Activated T-cell treated with anti-CD3 and anti-CD28 coated beads, Interleukin-2, amount 50 U/mL, for 24 hours (primary cell): Measurements from ENCODE around the gene VSTM4.

Experiments used
- DNase-seq: peaks from one replicate; pipeline ENCODE4 v3.0.0-alpha.2; 2020
- H3K27ac Mint-ChIP-seq: 2 replicates; pipeline ENCODE4 v1.8.0; 2020; ENCODE audit warnings: mild to moderate bottlenecking, mixed read lengths
- H3K27me3 Mint-ChIP-seq: 2 replicates; pipeline ENCODE4 v1.8.0; 2020; ENCODE audit warnings: mixed read lengths
- H3K36me3 Mint-ChIP-seq: 2 replicates; pipeline ENCODE4 v1.8.0; 2020; ENCODE audit warnings: low read depth, mixed read lengths
- H3K4me1 Mint-ChIP-seq: 2 replicates; pipeline ENCODE4 v1.8.0; 2020; ENCODE audit warnings: low read depth, mixed read lengths
- H3K4me3 Mint-ChIP-seq: 2 replicates; pipeline ENCODE4 v1.8.0; 2020; ENCODE audit warnings: mild to moderate bottlenecking, moderate library complexity, mixed read lengths
- H3K9me3 Mint-ChIP-seq: 2 replicates; pipeline ENCODE4 v1.8.0; 2020; ENCODE audit warnings: mixed read lengths

The VSTM4 gene

DNA sequence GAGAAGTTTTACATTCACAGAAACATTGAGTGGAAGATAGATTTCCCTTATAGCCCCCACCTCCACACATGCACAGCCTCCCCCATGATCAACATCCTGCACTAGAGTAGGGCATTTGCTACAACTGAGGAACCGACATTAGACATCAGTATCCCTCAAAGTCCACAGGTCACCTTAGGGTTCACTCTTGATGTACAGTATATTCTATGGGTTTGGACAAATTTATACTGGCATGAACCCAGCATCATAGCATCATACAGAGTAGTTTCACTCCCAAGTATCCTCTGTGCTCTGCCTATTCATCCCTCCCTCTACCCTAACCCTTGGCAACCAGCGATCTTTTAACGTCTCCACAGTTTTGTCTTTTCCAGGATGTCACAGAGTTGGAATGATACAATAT, 64.4 kb downstream of the VSTM4 start:
- Mint-ChIP-seq H3K9me3 (no peaks in the 10 kb centered on the region), H3K36me3 (no peaks in the 10 kb centered on the region), H3K4me1 (no peaks in the 10 kb centered on the region), H3K27me3 (peaks cover 10% of the 10 kb centered on the region), H3K4me3 (no peak overlapping the region), H3K27ac (no peak overlapping the region)
- DNase-seq, result no peak

GRCh38 chr10:49050366-49050765, 65.0 kb downstream of the VSTM4 start:
- H3K27me3 Mint-ChIP-seq, result peaks cover 10% of the 10 kb centered on the region
- no peaks in the 10 kb centered on the region for H3K4me1 Mint-ChIP-seq
- no peaks in the 10 kb centered on the region for H3K36me3 Mint-ChIP-seq
- no peak overlapping the region for H3K27ac Mint-ChIP-seq
- no peak for DNase-seq
- no peaks in the 10 kb centered on the region for H3K9me3 Mint-ChIP-seq
- no peak overlapping the region for H3K4me3 Mint-ChIP-seq

- Mint-ChIP-seq H3K36me3 (no peaks in the 10 kb centered on the region), H3K4me1 (no peaks in the 10 kb centered on the region), H3K4me3 (no peak overlapping the region), H3K27ac (no peak overlapping the region), H3K27me3 (peaks cover 10% of the 10 kb centered on the region), H3K9me3 (no peaks in the 10 kb centered on the region)
- no peak for DNase-seq
Observed at GRCh38 chr10:49049660-49050059, 65.7 kb downstream of the VSTM4 start.

- H3K27me3 Mint-ChIP-seq, result peaks cover 11% of the 10 kb centered on the region
- no peaks in the 10 kb centered on the region for H3K9me3 Mint-ChIP-seq
- no peak overlapping the region for H3K4me3 Mint-ChIP-seq
- no peaks in the 10 kb centered on the region for H3K36me3 Mint-ChIP-seq
- no peaks in the 10 kb centered on the region for H3K4me1 Mint-ChIP-seq
- DNase-seq, result no peak
- H3K27ac Mint-ChIP-seq, result no peak overlapping the region
Observed at GRCh38 chr10:49047128-49047639, 68.1 kb downstream of the VSTM4 start.

- Mint-ChIP-seq H3K27me3 (peaks cover 11% of the 10 kb centered on the region), H3K27ac (no peak overlapping the region), H3K4me1 (no peaks in the 10 kb centered on the region), H3K9me3 (no peaks in the 10 kb centered on the region), H3K36me3 (no peaks in the 10 kb centered on the region), H3K4me3 (no peak overlapping the region)
- no peak for DNase-seq
Observed at GRCh38 chr10:49044293-49045193, 70.8 kb downstream of the VSTM4 start.

DNA sequence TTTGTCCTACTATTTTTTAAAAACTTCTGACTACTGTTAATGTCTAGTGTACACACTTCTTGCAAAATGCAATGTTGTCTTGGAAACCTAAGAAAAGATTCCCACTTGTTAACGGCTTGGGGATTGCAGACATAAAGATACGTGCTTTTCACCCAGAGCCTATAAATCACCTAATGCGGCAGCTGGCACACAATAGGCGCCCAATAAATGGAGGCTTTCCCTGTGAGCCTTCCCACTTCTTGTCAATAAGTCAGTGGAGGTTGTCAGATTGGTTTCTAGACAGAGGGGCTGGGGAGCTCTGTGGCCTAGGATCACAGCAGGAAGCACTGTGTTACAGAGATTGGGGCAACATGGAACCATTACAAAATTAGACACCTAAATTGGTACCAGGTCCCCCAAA, 74.7 kb downstream of the VSTM4 start:
- Mint-ChIP-seq H3K36me3 (no peaks in the 10 kb centered on the region), H3K9me3 (no peaks in the 10 kb centered on the region), H3K27me3 (peaks cover 5% of the 10 kb centered on the region), H3K4me1 (no peaks in the 10 kb centered on the region), H3K4me3 (no peak overlapping the region), H3K27ac (no peak overlapping the region)
- no peak for DNase-seq

DNA sequence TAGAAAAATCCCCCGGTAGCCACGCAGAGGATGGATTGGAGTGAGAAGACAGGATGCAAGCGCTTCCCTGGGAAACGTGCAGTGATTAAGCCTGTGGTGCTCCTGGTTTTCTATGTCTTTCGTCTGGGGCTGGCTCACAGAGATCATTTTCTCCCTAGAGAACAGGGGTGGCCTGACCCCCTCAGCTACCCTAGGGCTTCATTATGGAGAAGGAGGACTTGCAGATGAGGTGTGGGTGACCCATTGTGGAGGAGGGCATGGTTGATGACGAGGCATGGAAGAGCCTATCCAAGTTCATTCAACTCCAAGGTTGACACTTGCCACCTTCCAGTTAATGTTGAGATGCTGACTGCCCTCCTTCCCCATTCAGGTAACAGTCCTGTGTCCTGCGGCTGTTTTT, 75.9 kb downstream of the VSTM4 start:
- no peaks in the 10 kb centered on the region for H3K4me1 Mint-ChIP-seq
- peaks cover 5% of the 10 kb centered on the region for H3K27me3 Mint-ChIP-seq
- H3K4me3 Mint-ChIP-seq, result no peak overlapping the region
- H3K27ac Mint-ChIP-seq, result no peak overlapping the region
- no peaks in the 10 kb centered on the region for H3K9me3 Mint-ChIP-seq
- no peaks in the 10 kb centered on the region for H3K36me3 Mint-ChIP-seq
- DNase-seq, result no peak

- peaks cover 5% of the 10 kb centered on the region for H3K27me3 Mint-ChIP-seq
- no peak overlapping the region for H3K27ac Mint-ChIP-seq
- no peaks in the 10 kb centered on the region for H3K4me1 Mint-ChIP-seq
- no peak overlapping the region for H3K4me3 Mint-ChIP-seq
- H3K36me3 Mint-ChIP-seq, result no peaks in the 10 kb centered on the region
- no peak for DNase-seq
- no peaks in the 10 kb centered on the region for H3K9me3 Mint-ChIP-seq
Observed at GRCh38 chr10:49038711-49039110, 76.6 kb downstream of the VSTM4 start.

GRCh38 chr10:49037187-49037586, 78.1 kb downstream of the VSTM4 start:
- Mint-ChIP-seq H3K4me1 (no peaks in the 10 kb centered on the region), H3K27me3 (peaks cover 2% of the 10 kb centered on the region)
- DNase-seq, result no peak

GRCh38 chr10:49036638-49037037, 78.7 kb downstream of the VSTM4 start:
- no peak for DNase-seq
- no peak overlapping the region for H3K4me3 Mint-ChIP-seq
- no peaks in the 10 kb centered on the region for H3K4me1 Mint-ChIP-seq
- H3K27me3 Mint-ChIP-seq, result peaks cover 2% of the 10 kb centered on the region
- no peak overlapping the region for H3K27ac Mint-ChIP-seq
- H3K36me3 Mint-ChIP-seq, result no peaks in the 10 kb centered on the region
- no peaks in the 10 kb centered on the region for H3K9me3 Mint-ChIP-seq

More at GRCh38 chr10:49037187-49037586, 78.1 kb downstream of the VSTM4 start:
- Mint-ChIP-seq H3K36me3 (no peaks in the 10 kb centered on the region), H3K4me3 (no peak overlapping the region), H3K9me3 (no peaks in the 10 kb centered on the region), H3K27ac (no peak overlapping the region)

DNA sequence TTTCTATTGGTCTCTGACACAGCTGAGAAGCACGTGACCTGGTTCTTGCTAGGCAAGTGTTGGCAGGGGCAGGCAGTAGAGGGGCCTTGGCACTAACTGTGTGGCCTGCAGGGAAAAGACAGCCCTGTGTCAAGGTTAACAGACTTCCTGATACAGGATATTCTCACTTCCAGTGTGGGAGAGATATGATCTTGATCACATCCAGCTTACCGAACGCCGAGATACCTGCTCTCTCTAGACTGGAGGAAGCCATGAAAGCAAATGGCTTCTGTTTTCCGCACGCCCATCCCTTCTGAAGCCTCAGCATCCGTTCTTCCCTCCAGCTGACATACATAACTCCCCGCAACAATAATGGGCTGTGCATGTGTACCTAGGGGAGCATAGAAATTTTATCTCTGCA, 79.4 kb downstream of the VSTM4 start:
- H3K4me3 Mint-ChIP-seq, result no peak overlapping the region
- H3K9me3 Mint-ChIP-seq, result no peaks in the 10 kb centered on the region
- H3K27ac Mint-ChIP-seq, result no peak overlapping the region
- no peak for DNase-seq
- peaks cover 2% of the 10 kb centered on the region for H3K27me3 Mint-ChIP-seq
- no peaks in the 10 kb centered on the region for H3K4me1 Mint-ChIP-seq
- H3K36me3 Mint-ChIP-seq, result no peaks in the 10 kb centered on the region

GRCh38 chr10:49034925-49035324, 80.4 kb downstream of the VSTM4 start:
- DNase-seq, result no peak
- peaks cover 2% of the 10 kb centered on the region for H3K27me3 Mint-ChIP-seq
- H3K9me3 Mint-ChIP-seq, result no peaks in the 10 kb centered on the region
- no peaks in the 10 kb centered on the region for H3K4me1 Mint-ChIP-seq
- no peaks in the 10 kb centered on the region for H3K36me3 Mint-ChIP-seq
- no peak overlapping the region for H3K4me3 Mint-ChIP-seq
- H3K27ac Mint-ChIP-seq, result no peak overlapping the region

DNA sequence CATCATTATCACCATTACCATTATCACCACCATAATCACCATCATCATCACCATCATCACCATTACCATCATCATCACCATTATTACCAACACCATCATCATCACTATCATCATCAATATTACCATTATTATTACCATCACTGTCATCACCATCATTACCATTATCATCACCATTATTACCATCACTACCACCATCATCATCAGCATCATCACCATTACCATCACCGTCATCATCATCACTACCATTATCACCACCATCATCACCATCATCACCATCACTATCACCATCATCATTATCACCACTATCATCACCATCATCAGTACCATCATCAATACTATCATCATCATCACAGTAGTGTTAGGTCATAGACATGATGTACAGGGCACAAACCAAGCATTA, 81.4 kb downstream of the VSTM4 start:
- Mint-ChIP-seq H3K9me3 (no peaks in the 10 kb centered on the region), H3K27me3 (no peaks in the 10 kb centered on the region), H3K4me1 (no peaks in the 10 kb centered on the region), H3K4me3 (no peak overlapping the region), H3K27ac (no peak overlapping the region), H3K36me3 (no peaks in the 10 kb centered on the region)
- DNase-seq, result no peak

DNA sequence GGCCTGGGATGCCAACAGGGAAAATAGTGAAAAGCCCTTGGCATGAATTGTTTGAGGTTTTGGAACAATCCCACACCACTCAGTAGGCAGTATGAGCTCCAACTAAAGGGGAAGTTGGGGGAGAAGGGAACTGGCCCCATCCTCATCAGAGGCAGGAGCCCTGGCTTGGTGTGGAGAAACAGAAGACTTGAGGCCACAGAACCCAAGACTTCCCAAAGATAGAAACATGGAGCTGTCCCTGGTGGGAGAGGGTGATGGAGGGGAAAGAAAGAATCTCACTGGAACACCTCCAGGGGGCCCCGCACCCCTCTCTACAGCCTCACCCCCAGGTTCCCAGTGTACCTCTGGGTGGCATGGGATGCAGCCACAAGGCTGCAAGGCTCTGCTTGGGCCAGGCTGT, 85.7 kb downstream of the VSTM4 start:
- DNase-seq, result no peak
- Mint-ChIP-seq H3K4me1 (no peaks in the 10 kb centered on the region), H3K4me3 (no peak overlapping the region), H3K9me3 (no peaks in the 10 kb centered on the region), H3K27ac (no peak overlapping the region), H3K36me3 (no peaks in the 10 kb centered on the region), H3K27me3 (no peaks in the 10 kb centered on the region)

GRCh38 chr10:49028639-49029038, 86.7 kb downstream of the VSTM4 start:
- no peaks in the 10 kb centered on the region for H3K4me1 Mint-ChIP-seq
- H3K27ac Mint-ChIP-seq, result no peak overlapping the region
- no peak overlapping the region for H3K4me3 Mint-ChIP-seq
- no peak for DNase-seq
- no peaks in the 10 kb centered on the region for H3K27me3 Mint-ChIP-seq
- no peaks in the 10 kb centered on the region for H3K9me3 Mint-ChIP-seq
- H3K36me3 Mint-ChIP-seq, result no peaks in the 10 kb centered on the region
